ENCODE data around the gene KRTAP6-1. TPM values are rescaled to one million over a fixed set of nuclear protein-coding genes. Genes with fewer than 3 reads are reported as not detected.

The KRTAP6-1 gene
- total RNA-seq, 6 experiments from 2014 or later: not detected

DNA sequence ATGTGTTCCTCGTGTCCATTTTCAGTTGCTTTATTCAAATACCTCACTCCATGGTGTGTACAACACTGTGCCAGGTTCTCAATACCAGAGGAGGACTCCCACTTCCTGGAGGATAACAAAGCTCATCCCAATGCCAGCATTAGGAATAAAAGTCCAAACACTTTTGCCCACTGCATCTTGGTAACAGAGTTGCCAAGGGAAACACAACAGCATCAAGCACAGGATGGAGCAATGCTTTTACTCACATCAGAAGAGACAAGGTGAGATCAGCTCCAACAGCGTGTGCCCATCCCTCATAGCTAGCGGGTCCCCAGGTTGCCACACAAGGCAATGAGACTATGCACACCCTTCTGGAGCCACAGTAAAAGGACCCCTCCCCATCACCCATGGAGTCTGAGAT is 9.6 kb upstream of the KRTAP6-1 start:
- Histone ChIP-seq H3K4me1 (no peaks in the 10 kb centered on the region), H3K4me3 (no peak overlapping the region), H3K36me3 (no peaks in the 10 kb centered on the region), H3K27me3 (no peaks in the 10 kb centered on the region), H3K9me3 (no peaks in the 10 kb centered on the region), H3K27ac (no peak overlapping the region)
- no peak for DNase-seq
- 75% methylated on average over 1 of the region's 3 CpGs for WGBS (ENCODE audit: insufficient coverage, low coverage, low lambda C conversion rate, missing lambda C conversion rate)
- no peak for ATAC-seq
- TF ChIP-seq POLR2A (IDR thresholded peaks at IDR 0.05): no peak
- TF ChIP-seq, protein P1, sequence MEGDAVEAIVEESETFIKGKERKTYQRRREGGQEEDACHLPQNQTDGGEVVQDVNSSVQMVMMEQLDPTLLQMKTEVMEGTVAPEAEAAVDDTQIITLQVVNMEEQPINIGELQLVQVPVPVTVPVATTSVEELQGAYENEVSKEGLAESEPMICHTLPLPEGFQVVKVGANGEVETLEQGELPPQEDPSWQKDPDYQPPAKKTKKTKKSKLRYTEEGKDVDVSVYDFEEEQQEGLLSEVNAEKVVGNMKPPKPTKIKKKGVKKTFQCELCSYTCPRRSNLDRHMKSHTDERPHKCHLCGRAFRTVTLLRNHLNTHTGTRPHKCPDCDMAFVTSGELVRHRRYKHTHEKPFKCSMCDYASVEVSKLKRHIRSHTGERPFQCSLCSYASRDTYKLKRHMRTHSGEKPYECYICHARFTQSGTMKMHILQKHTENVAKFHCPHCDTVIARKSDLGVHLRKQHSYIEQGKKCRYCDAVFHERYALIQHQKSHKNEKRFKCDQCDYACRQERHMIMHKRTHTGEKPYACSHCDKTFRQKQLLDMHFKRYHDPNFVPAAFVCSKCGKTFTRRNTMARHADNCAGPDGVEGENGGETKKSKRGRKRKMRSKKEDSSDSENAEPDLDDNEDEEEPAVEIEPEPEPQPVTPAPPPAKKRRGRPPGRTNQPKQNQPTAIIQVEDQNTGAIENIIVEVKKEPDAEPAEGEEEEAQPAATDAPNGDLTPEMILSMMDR (IDR thresholded peaks at IDR 0.05): no peak
- intact Hi-C loops (cut with DNase I): no loop called here

DNA sequence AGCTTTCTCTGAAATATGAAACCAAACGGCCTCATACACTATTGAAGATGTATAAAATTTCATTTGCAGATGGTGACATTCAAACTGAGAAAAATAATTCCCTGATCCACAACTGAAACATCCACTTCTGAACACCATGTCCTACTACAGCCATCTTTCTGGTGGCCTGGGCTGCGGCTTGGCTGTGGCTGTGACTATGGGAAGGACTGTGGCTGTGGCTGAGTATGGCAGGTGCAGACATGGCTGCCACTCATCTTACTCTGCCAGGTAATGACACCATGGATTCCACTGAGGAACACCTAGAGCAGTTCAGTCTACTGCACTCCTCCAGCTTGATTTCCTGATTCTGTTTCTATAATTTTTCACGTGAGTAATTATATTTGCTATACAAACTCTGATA is 6.8 kb upstream of the KRTAP6-1 start, which contains the start of gene KRTAP20-4:
KRTAP20-4 (plus strand) TSS at position 106 of the 400 bp plus-strand sequence.
- WGBS (ENCODE audit: insufficient coverage, low coverage, low lambda C conversion rate, missing lambda C conversion rate): 49% methylated on average over 2 of the region's 3 CpGs
- Histone ChIP-seq H3K36me3 (no peaks in the 10 kb centered on the region), H3K4me1 (no peaks in the 10 kb centered on the region), H3K27ac (no peak within 1 kb of the TSS), H3K4me3 (no peak within 1 kb of the TSS), H3K27me3 (no peaks in the 10 kb centered on the region), H3K9me3 (no peaks in the 10 kb centered on the region)
- no peak for ATAC-seq
- TF ChIP-seq, protein P1 (IDR thresholded peaks at IDR 0.05): no peak
- TF ChIP-seq POLR2A (IDR thresholded peaks at IDR 0.05): no peak
- no peak for DNase-seq
- intact Hi-C loops (cut with DNase I): no loop called here

DNA sequence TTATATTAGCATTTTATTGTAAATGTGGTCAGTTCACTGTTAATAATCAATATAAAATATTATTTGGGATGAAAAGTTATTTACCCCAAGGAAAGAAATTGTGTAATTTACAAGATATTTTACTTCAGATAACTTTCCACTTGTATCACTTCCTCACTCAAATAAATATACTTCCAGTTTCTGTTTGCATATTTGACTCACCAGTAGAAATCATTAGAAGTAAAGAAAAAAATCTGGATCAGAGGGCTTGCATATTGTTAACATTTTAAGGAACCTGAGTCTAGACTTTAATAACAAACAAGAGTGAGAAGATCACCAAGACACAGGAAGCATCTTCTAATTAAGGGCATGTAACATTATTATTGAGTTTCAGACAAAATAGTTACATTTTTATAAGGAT is 6.3 kb upstream of the KRTAP6-1 start:
- Histone ChIP-seq H3K27me3 (no peaks in the 10 kb centered on the region), H3K9me3 (no peaks in the 10 kb centered on the region), H3K27ac (no peak overlapping the region), H3K4me3 (no peak overlapping the region), H3K36me3 (no peaks in the 10 kb centered on the region), H3K4me1 (no peaks in the 10 kb centered on the region)
- TF ChIP-seq, protein P1 (IDR thresholded peaks at IDR 0.05): no peak
- TF ChIP-seq POLR2A (IDR thresholded peaks at IDR 0.05): no peak
- ATAC-seq: no peak
- no peak for DNase-seq
- intact Hi-C loops (cut with DNase I): no loop called here

DNA sequence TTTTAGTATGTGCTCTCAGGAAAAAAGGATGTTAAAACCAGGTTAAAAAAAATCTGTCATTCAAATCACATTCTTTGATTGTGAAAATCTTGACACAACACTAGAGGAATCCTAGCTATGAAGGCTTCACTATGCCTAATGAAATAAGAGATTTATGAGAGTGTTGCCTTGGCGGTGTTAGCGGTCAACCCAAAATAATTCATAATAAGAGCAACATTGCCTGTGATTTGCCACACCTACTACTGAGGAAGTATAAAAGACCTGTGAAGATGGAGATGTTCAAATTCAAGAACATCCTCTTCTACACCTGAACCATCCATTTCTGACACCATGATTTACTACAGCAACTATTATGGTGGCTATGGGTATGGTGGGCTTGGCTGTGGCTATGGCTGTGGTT is 2.4 kb upstream of the KRTAP6-1 start, which contains the start of gene KRTAP20-1:
KRTAP20-1 (plus strand) TSS at position 301 of the 400 bp plus-strand sequence; CDS start at position 331, 30 bp downstream.
- intact Hi-C loops (cut with DNase I): no loop called here
- TF ChIP-seq POLR2A (IDR thresholded peaks at IDR 0.05): no peak
- TF ChIP-seq, protein P1 (IDR thresholded peaks at IDR 0.05): no peak
- no peaks in the 10 kb centered on the region for H3K36me3 ChIP-seq
- H3K27me3 ChIP-seq: no peaks in the 10 kb centered on the region
- 80% methylated on average over 2 of the region's 2 CpGs for WGBS (ENCODE audit: insufficient coverage, low coverage, low lambda C conversion rate, missing lambda C conversion rate)
- H3K27ac ChIP-seq: no peak within 1 kb of the TSS
- no peaks in the 10 kb centered on the region for H3K4me1 ChIP-seq
- H3K4me3 ChIP-seq: no peak within 1 kb of the TSS
- ATAC-seq: no peak
- DNase-seq: no peak
- H3K9me3 ChIP-seq: no peaks in the 10 kb centered on the region

DNA sequence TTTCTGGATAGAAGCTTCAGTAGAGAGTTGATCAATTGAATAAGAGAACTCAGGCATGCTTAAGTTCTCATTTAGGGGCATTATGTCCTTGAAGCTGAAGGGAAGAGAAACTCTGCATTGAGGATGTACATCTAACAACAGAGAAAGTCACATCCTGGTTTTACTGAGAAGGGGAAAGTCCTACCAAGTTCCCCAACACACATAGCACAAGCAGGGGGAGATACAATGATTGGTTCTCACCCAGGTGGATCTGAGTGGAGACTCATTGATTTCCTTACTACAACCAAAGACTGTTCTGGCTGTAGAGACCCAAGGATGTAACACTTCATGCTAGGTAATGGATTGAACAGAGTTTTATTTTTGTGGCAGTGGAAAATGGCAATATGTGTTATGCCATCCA is 1.5 kb upstream of the KRTAP6-1 start:
- no peak overlapping the region for H3K4me3 ChIP-seq
- H3K27me3 ChIP-seq: no peaks in the 10 kb centered on the region
- TF ChIP-seq, protein P1 (IDR thresholded peaks at IDR 0.05): no peak
- TF ChIP-seq POLR2A (IDR thresholded peaks at IDR 0.05): no peak
- H3K9me3 ChIP-seq: no peaks in the 10 kb centered on the region
- ATAC-seq (no peak), DNase-seq (no peak)
- H3K4me1 ChIP-seq: no peaks in the 10 kb centered on the region
- intact Hi-C loops (cut with DNase I): no loop called here
- no peaks in the 10 kb centered on the region for H3K36me3 ChIP-seq
- H3K27ac ChIP-seq: no peak overlapping the region

All from right lobe of liver (tissue), 6 donors.